Measurements from ENCODE around the gene NCOR2.

Gene NCOR2

DNA sequence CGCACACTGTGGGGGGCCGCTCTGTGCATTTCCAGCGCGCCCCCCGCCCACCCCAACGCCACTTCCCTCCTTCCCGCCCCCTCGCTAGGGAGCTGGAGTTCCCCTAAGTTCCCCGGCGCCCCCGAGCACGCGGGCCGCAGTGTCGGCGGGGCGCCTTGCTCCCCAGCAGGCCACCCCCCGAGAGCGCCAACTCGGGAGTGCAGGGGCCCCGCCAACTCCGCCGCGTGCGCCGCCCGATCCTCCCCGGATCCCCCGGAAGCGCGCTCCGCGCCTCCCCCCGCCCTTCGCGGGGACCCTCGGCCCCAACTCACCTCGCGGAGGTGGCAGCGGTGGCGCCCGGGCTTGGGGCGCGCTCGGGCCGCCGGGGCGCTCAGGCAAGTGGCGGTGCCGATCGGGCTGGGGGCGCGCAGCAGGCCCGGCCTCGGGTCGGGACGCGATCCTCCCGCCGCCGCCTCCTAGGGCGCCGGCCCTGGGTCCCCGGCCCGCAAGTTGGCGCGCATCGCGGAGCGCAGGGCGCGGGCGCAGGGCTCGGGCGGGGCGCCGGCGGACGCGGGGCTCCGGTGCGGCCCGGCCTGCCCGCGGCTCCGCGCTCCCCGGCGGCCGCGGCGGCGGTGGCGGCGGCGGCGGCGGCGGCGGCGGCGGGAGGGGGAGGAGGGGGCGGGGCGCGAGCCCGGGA is at the start of gene NCOR2:
Gene NCOR2, minus strand, starts transcription at position 616 of the 676 bp plus-strand sequence. CDS start 72,361 bp downstream, outside the sequence.
- TF ChIP-seq, protein P1, sequence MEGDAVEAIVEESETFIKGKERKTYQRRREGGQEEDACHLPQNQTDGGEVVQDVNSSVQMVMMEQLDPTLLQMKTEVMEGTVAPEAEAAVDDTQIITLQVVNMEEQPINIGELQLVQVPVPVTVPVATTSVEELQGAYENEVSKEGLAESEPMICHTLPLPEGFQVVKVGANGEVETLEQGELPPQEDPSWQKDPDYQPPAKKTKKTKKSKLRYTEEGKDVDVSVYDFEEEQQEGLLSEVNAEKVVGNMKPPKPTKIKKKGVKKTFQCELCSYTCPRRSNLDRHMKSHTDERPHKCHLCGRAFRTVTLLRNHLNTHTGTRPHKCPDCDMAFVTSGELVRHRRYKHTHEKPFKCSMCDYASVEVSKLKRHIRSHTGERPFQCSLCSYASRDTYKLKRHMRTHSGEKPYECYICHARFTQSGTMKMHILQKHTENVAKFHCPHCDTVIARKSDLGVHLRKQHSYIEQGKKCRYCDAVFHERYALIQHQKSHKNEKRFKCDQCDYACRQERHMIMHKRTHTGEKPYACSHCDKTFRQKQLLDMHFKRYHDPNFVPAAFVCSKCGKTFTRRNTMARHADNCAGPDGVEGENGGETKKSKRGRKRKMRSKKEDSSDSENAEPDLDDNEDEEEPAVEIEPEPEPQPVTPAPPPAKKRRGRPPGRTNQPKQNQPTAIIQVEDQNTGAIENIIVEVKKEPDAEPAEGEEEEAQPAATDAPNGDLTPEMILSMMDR (IDR thresholded peaks at IDR 0.05; ENCODE audit: insufficient read depth, missing control alignments): no peak
- FAIRE-seq (no peak), DNase-seq (ENCODE audit: insufficient read length, low spot score) (no peak)

DNA sequence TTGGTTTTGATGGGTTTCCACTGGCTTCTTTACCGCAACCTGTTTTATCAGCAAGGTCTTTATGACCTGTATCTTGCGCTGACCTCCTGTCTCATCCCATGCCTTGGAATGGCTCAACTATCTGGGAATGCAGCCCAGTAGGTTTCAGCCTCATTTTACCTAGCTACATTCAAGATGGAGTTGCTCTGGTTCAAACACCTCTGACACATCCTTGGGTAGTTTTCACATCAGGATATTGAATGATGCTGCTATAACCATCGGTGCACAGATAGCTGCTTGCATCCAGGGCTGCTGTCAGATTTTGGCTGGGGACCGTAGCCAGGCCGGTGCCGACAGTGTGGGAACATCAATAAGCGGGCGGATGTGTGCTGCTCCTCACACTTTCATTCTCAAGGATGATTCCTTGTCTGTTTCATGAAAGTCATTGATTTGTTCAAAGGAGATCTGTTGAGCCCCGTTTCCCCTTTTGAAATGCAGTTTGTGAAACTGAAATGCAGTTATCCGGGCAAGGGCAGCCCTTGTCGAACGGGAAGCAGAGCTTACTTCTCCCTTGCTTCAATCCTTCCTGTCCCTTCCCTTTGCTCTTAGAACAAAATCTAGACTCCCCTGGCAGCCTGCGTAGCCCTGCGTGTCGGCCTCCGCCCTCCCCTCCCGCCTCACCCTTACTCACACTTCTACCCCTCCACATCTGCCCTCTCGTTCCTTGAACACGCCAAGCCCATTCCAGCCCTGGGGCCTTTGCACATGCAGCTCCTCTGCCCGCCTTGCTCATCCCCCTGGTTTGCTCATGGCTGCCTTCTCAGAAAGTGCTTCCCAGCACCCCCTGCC is 49.2 kb upstream of the NCOR2 start:
- TF ChIP-seq, protein P1 (IDR thresholded peaks at IDR 0.05; ENCODE audit: insufficient read depth, missing control alignments): no peak

DNA sequence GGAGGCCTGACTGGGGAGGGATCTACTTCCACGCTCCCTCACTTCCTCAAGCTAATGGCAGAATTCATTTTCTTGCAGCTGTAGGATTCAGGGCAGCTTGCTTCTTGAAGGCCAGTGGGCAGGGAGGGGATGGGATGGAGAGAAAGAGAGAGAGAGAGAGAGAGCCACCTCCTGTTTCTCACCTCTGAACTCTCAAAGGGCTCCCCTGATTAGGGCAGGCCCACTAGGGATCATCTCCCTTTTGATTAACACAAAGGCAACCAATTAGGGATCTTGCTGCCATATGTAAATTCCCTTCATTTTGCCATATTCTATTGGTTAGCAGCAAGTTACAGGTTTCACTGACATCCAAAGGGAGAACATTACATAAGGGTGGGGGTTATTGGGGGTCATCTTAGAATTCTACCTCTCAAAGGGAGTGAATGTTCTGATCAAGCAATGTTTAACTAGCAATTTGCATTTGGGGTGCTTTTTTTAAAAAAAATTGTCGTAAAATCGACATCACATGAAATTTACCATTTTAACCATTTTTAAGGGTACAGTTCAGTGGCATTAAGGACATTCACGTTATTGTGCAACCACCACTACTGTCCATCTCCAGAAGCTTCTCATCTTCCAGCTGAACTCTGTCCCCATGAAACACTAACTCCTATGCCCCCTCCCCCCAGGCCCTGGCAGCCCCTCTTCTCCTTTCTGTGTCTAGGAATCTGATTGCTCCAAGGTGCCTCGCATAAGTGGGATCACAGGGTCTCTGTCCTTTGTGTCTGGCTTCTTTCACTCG is 47.3 kb upstream of the NCOR2 start:
- TF ChIP-seq, protein P1 (IDR thresholded peaks at IDR 0.05; ENCODE audit: insufficient read depth, missing control alignments): no peak

More for the DNA sequence above, 49.2 kb upstream of the NCOR2 start:
- DNase-seq (ENCODE audit: insufficient read length, low spot score): no peak
- FAIRE-seq: no peak

DNA sequence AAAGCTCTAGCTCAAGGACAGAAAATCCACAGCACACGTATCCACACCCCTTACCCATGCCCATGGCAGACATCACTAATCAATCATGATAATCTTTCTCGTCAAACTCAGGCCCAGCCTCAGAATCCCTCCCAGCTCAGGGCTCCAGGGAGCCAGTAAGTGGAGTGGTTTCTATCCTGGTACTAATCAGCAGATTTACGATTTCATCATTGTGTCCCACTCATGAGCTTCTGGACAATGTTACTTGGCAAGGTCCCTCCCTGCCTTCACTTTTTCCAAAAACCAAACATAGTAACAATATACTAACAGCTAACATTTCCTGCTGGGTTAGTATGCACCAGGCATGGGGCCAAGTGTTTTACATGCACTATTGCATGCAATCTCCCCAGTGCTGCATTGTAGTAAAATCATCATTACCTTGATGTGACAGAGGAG is 45.8 kb upstream of the NCOR2 start:
- FAIRE-seq (no peak), DNase-seq (ENCODE audit: insufficient read length, low spot score) (no peak)
- TF ChIP-seq, protein P1 (IDR thresholded peaks at IDR 0.05; ENCODE audit: insufficient read depth, missing control alignments): no peak

More for the DNA sequence above, 47.3 kb upstream of the NCOR2 start:
- DNase-seq (ENCODE audit: insufficient read length, low spot score): no peak
- FAIRE-seq: no peak

DNA sequence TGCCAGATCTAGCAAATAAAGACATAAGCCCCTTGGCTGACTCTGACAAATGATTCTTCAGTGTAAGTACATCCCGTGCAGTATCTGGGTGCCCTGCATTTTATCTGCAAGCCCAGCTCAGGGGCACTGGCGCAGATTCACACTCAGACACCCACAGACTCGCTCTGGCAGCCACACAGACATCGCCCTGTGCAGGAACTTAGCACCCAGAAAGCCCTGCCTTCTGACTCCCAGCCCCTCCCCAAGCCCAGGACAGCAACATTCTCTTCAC is 44.9 kb upstream of the NCOR2 start:
- FAIRE-seq: no peak
- TF ChIP-seq, protein P1 (IDR thresholded peaks at IDR 0.05; ENCODE audit: insufficient read depth, missing control alignments): no peak
- no peak for DNase-seq (ENCODE audit: insufficient read length, low spot score)

DNA sequence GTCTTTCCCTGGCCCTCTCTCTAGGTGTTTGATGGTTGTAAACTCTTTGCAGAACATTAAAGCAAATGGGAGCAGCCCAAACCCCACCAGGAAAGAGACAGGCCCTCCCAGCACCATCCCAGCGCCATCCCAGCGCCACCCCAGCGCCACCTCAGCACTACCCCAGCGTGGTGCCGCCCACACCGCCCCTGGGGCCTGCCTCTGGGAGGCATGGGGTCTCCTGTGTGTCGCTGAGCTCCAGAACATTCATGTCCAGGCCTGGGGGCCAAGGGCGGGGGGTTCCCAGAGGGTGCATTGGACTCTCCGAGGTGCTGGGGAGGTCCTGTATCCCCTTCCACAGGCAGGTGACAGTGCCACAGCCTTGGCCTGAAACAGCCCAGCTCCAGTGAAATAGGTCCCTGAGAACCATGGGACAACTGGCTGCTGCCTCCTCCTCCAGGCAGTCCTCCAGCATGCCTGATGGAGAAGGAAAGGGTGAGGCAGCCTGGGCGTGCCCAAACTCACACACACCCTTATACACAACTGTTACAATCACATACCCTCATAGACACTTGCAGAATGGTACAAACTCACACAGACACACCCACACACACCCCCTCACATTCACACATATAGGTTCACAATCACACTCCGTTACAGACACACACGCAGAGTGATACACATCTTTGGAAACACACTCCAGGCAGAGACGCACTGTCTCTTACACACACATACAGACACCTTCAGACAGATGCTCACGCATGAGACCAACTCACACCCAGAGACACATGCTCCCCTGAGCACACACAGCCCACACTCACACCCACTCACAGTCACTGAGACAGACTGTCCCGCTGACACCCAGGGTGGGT is 44.4 kb upstream of the NCOR2 start:
- DNase-seq (ENCODE audit: insufficient read length, low spot score) (no peak), FAIRE-seq (no peak)
- TF ChIP-seq, protein P1 (IDR thresholded peaks at IDR 0.05; ENCODE audit: insufficient read depth, missing control alignments): no peak

All from D721Med (cell line).